H54 (cell line): ENCODE data around the gene DDOST.

Source experiments
- DNase-seq: peaks from one replicate; pipeline ENCODE4 v3.0.0; 2011; ENCODE audit warnings: low spot score, mixed read lengths; ENCODE audit not compliant: insufficient read length
- FAIRE-seq: peaks from 3 replicates; lab custom pipeline; 2011; peaks lifted over from hg19 to GRCh38; lab: Jason Lieb, UNC
- POLR2A ChIP-seq: IDR thresholded peaks from 2 replicates; pipeline ENCODE4 v1.6.1; 2011; ENCODE audit warnings: low read depth, mild to moderate bottlenecking, low read length

Gene DDOST

GRCh38 chr1:20699558-20699957 lies 38.4 kb upstream of the DDOST start:
- FAIRE-seq (no peak), DNase-seq (no peak)
- TF ChIP-seq POLR2A: no peak

- DNase-seq: peak; percentile 34
- no peak for FAIRE-seq
- no peak for TF ChIP-seq POLR2A
Measured at GRCh38 chr1:20698195-20698910, 37.2 kb upstream of the DDOST start.

- FAIRE-seq: no peak
- TF ChIP-seq POLR2A: no peak
- DNase-seq: no peak
Measured at GRCh38 chr1:20697563-20697962, 36.4 kb upstream of the DDOST start.

- FAIRE-seq: no peak
- peak; percentile 87 for DNase-seq
- no peak for TF ChIP-seq POLR2A
Measured at GRCh38 chr1:20696397-20697333, 35.5 kb upstream of the DDOST start.

GRCh38 chr1:20695515-20695914 lies 34.3 kb upstream of the DDOST start:
- FAIRE-seq: no peak
- no peak for TF ChIP-seq POLR2A

GRCh38 chr1:20693623-20694022 lies 32.5 kb upstream of the DDOST start:
- DNase-seq (no peak), FAIRE-seq (no peak)
- no peak for TF ChIP-seq POLR2A

More at GRCh38 chr1:20695515-20695914, 34.3 kb upstream of the DDOST start:
- no peak for DNase-seq

GRCh38 chr1:20691872-20692271 lies 30.7 kb upstream of the DDOST start:
- no peak for TF ChIP-seq POLR2A
- FAIRE-seq (no peak), DNase-seq (no peak)

GRCh38 chr1:20689645-20690056 lies 28.5 kb upstream of the DDOST start:
- no peak for FAIRE-seq
- no peak for TF ChIP-seq POLR2A

GRCh38 chr1:20686883-20687725 lies 25.9 kb upstream of the DDOST start:
- DNase-seq: no peak
- no peak for FAIRE-seq
- TF ChIP-seq POLR2A: no peak

More at GRCh38 chr1:20689645-20690056, 28.5 kb upstream of the DDOST start:
- no peak for DNase-seq

- no peak for DNase-seq
- TF ChIP-seq POLR2A: no peak
- no peak for FAIRE-seq
Measured at GRCh38 chr1:20685741-20686140, 24.6 kb upstream of the DDOST start.

GRCh38 chr1:20685099-20685662 lies 24.0 kb upstream of the DDOST start:
- TF ChIP-seq POLR2A: no peak
- DNase-seq: no peak
- no peak for FAIRE-seq

- FAIRE-seq (no peak), DNase-seq (no peak)
- no peak for TF ChIP-seq POLR2A
Measured at GRCh38 chr1:20684651-20685050, 23.5 kb upstream of the DDOST start.

- no peak for TF ChIP-seq POLR2A
- FAIRE-seq (no peak), DNase-seq (no peak)
Measured at GRCh38 chr1:20684050-20684620, 23.0 kb upstream of the DDOST start.
